SK-N-SH (cell line): ENCODE measurements around the gene FAM9C. TPM values are rescaled to one million over a fixed set of nuclear protein-coding genes. Genes with fewer than 3 reads are reported as not detected.
A peak's percentile ranks its signal among the peaks of the same experiment; 100 is the strongest.

Source experiments
- CTCF ChIA-PET: fragments of 300-600, 350-600 bp; formaldehyde crosslinking; extraction: SDS; loops from one replicate; lab custom pipeline; 2021; lab: Yijun Ruan, JAX
- POLR2A ChIA-PET: fragments of 350-600 bp; sonication (Branson Sonifier 250); formaldehyde crosslinking; extraction: SDS; loops from one replicate; lab custom pipeline; 2020; ENCODE audit warnings: antibody characterized with exemption, inconsistent platforms; lab: Yijun Ruan, JAX
- DNase-seq: peaks from one replicate; pipeline ENCODE4 v3.0.0; 2012
- H2AFZ ChIP-seq: fragments of 200-600 bp; sonication (generic); 2 replicates; pipeline ENCODE4 v1.8.1; 2016; ENCODE audit warnings: antibody characterized with exemption, mild to moderate bottlenecking, low read depth
- H3F3A ChIP-seq: fragments of 200-600 bp; sonication (generic); replicated peaks from 2 replicates; pipeline ENCODE3; 2016; ENCODE audit warnings: antibody characterized with exemption, mild to moderate bottlenecking; ENCODE audit not compliant: insufficient read depth
- H3K27ac ChIP-seq, 2 experiments: fragments of 200-500 bp in 1 of 2; fragments of 200-600 bp in 1 of 2; sonication (Bioruptor generic) in 1 of 2; sonication (generic), shearing (Covaris generic) in 1 of 2; 2 replicates each; pipeline versions ENCODE4 v1.5.1 to v1.6.1; 2014 to 2016; ENCODE audit warnings: low read depth in 2 of 2, inconsistent platforms in 1 of 2, low read length in 1 of 2, mild to moderate bottlenecking in 1 of 2, mixed read lengths in 1 of 2
- H3K27me3 ChIP-seq: fragments of 200-600 bp; sonication (generic), shearing (Covaris generic); 2 replicates; pipeline ENCODE4 v1.6.1; 2016; ENCODE audit warnings: mixed run types; ENCODE audit not compliant: insufficient read depth
- H3K36me3 ChIP-seq, 2 experiments: fragments of 200-500 bp in 1 of 2; fragments of 200-600 bp in 1 of 2; sonication (Bioruptor generic) in 1 of 2; sonication (generic) in 1 of 2; replicated peaks in 1 of 2; 2 replicates each; pipeline versions ENCODE3 to v1.5.1; 2014 to 2016; ENCODE audit warnings: low read length in 1 of 2, mild to moderate bottlenecking in 1 of 2; ENCODE audit not compliant: insufficient read depth in 2 of 2, control insufficient read depth in 1 of 2
- H3K4me1 ChIP-seq, 2 experiments: fragments of 200-500 bp in 1 of 2; fragments of 200-600 bp in 1 of 2; sonication (Bioruptor generic) in 1 of 2; sonication (generic), shearing (Covaris generic) in 1 of 2; 2 replicates each; pipeline versions ENCODE4 v1.5.1 to v1.6.1; 2014 to 2016; ENCODE audit warnings: low read depth in 1 of 2, low read length in 1 of 2, mixed run types in 1 of 2; ENCODE audit not compliant: insufficient read depth in 2 of 2, control insufficient read depth in 1 of 2
- H3K4me2 ChIP-seq: fragments of 200-600 bp; sonication (generic), shearing (Covaris generic); 2 replicates; pipeline ENCODE4 v1.6.1; 2017; ENCODE audit warnings: mixed run types
- H3K4me3 ChIP-seq, 2 experiments: fragments of 200-500 bp in 1 of 2; fragments of 200-600 bp in 1 of 2; sonication (Bioruptor generic) in 1 of 2; sonication (generic), shearing (Covaris generic) in 1 of 2; 2 replicates each; pipeline versions ENCODE4 v1.5.1 to v1.8.1; 2014 to 2016; ENCODE audit warnings: low read depth in 2 of 2, inconsistent platforms in 1 of 2, low read length in 1 of 2, mild to moderate bottlenecking in 1 of 2, mixed read lengths in 1 of 2, moderate library complexity in 1 of 2
- H3K79me2 ChIP-seq: fragments of 200-600 bp; sonication (generic); 2 replicates; pipeline ENCODE4 v1.8.1; 2017; ENCODE audit warnings: mild to moderate bottlenecking; ENCODE audit not compliant: insufficient read depth
- H3K9ac ChIP-seq: fragments of 200-600 bp; sonication (generic); 2 replicates; pipeline ENCODE4 v1.6.1; 2017; ENCODE audit warnings: mixed run types
- H3K9me2 ChIP-seq: fragments of 200-600 bp; sonication (generic); 2 replicates; pipeline ENCODE4 v1.6.1; 2017; ENCODE audit warnings: mixed run types
- H3K9me3 ChIP-seq: fragments of 200-600 bp; sonication (generic); 2 replicates; pipeline ENCODE4 v1.6.1; 2017; ENCODE audit warnings: mixed run types, mild to moderate bottlenecking, moderate library complexity
- H4K20me1 ChIP-seq: fragments of 200-600 bp; sonication (generic); 2 replicates; pipeline ENCODE4 v1.6.1; 2017; ENCODE audit warnings: mild to moderate bottlenecking, mixed run types; ENCODE audit not compliant: insufficient read depth
- CHD2 ChIP-seq: fragments of 150-350 bp; IDR thresholded peaks from 2 replicates; pipeline ENCODE4 v1.6.1; 2018; ENCODE audit warnings: low read length; ENCODE audit not compliant: partially characterized antibody
- FOXM1 ChIP-seq: IDR thresholded peaks from 2 replicates; pipeline ENCODE4 v1.4.0; 2012; ENCODE audit warnings: low read depth, mild to moderate bottlenecking
- NFIC ChIP-seq: IDR thresholded peaks from 2 replicates; pipeline ENCODE4 v1.4.0; 2012; ENCODE audit warnings: borderline replicate concordance
- NRF1 ChIP-seq: IDR thresholded peaks from 2 replicates; pipeline ENCODE4 v1.6.1; 2012; ENCODE audit warnings: low read depth, mild to moderate bottlenecking, low read length
- POLR2AphosphoS5 ChIP-seq: IDR thresholded peaks from 2 replicates; pipeline ENCODE4 v1.6.1; 2012; ENCODE audit warnings: low read depth, low read length
- RCOR1 ChIP-seq: fragments of 150-350 bp; IDR thresholded peaks from 2 replicates; pipeline ENCODE4 v1.6.1; 2017; ENCODE audit warnings: antibody characterized with exemption, low read length
- RFX5 ChIP-seq: IDR thresholded peaks from 2 replicates; pipeline ENCODE4 v1.6.1; 2012; ENCODE audit warnings: mild to moderate bottlenecking, improper control_type of control experiment, low read length
- RXRA ChIP-seq: IDR thresholded peaks from 2 replicates; pipeline ENCODE4 v1.4.0; 2012; ENCODE audit warnings: low read depth, mild to moderate bottlenecking, borderline replicate concordance
- SIN3A ChIP-seq: IDR thresholded peaks from 2 replicates; pipeline ENCODE4 v1.6.1; 2012; ENCODE audit warnings: low read depth, mild to moderate bottlenecking, low read length, moderate library complexity, borderline replicate concordance
- SMC3 ChIP-seq: IDR thresholded peaks from 2 replicates; pipeline ENCODE4 v1.6.1; 2012; ENCODE audit warnings: low read depth, low read length, improper control_type of control experiment
- TAF1 ChIP-seq: IDR thresholded peaks from 2 replicates; pipeline ENCODE4 v1.6.1; 2012; ENCODE audit warnings: low read depth, mild to moderate bottlenecking, low read length, moderate library complexity, borderline replicate concordance
- TCF12 ChIP-seq: IDR thresholded peaks from 2 replicates; pipeline ENCODE4 v1.4.0; 2012
- ZBTB33 ChIP-seq: IDR thresholded peaks from 2 replicates; pipeline ENCODE4 v1.4.0; 2012; ENCODE audit warnings: low read depth, borderline replicate concordance
- WGBS: methylation state at CpG from one replicate; pipeline ENCODE4 v1.1.6; 2017; ENCODE audit warnings: low lambda C conversion rate; 5-methylcytosine and 5-hydroxymethylcytosine counted together
- polyA plus RNA-seq, 3 experiments: library from polyadenylated mRNA; depleted of rRNA; stranded (reverse); fragments of >200 nt; gene quantifications; 2 replicates each; pipeline ENCODE4 v1.2.3, GENCODE V29; 2012
- TF ChIP-seq, protein P1 (sequence below): fragments of 150-350 bp; IDR thresholded peaks from 2 replicates; pipeline ENCODE4 v1.6.1; 2016; ENCODE audit warnings: mild to moderate bottlenecking, low read depth, low read length
- TF ChIP-seq, protein P2 (sequence below): fragments of 200-600 bp; sonication (generic); IDR thresholded peaks from 2 replicates; pipeline ENCODE4 v1.6.1; 2017; ENCODE audit warnings: antibody characterized with exemption, mild to moderate bottlenecking, moderate library complexity

FAM9C gene
- polyA plus RNA-seq, 1 of the 3 experiments (the other 2 are of a cell fraction), result 2.6 TPM

GRCh38 chrX:13091111-13091765 is 46.8 kb upstream of the FAM9C start:
- no peaks in the 10 kb centered on the region for H3K4me1 ChIP-seq
- H3K4me2 ChIP-seq, result no peak overlapping the region
- no peaks in the 10 kb centered on the region for H3K9me2 ChIP-seq
- ChIA-PET POLR2A (no interaction called here), CTCF (interaction anchor here (1.5 kb wide), 1 partner anchor 8 kb away, joined by 3 read pairs; no protein-coding TSS in a partner anchor)
- TF ChIP-seq SMC3 (no peak), RCOR1 (no peak), POLR2AphosphoS5 (no peak), NFIC (no peak), CHD2 (no peak), RXRA (no peak), FOXM1 (no peak), TAF1 (no peak), TCF12 (no peak), RFX5 (no peak), SIN3A (no peak), ZBTB33 (no peak), NRF1 (no peak)
- TF ChIP-seq, protein P1, sequence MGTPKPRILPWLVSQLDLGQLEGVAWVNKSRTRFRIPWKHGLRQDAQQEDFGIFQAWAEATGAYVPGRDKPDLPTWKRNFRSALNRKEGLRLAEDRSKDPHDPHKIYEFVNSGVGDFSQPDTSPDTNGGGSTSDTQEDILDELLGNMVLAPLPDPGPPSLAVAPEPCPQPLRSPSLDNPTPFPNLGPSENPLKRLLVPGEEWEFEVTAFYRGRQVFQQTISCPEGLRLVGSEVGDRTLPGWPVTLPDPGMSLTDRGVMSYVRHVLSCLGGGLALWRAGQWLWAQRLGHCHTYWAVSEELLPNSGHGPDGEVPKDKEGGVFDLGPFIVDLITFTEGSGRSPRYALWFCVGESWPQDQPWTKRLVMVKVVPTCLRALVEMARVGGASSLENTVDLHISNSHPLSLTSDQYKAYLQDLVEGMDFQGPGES, result no peak
- TF ChIP-seq, protein P2, sequence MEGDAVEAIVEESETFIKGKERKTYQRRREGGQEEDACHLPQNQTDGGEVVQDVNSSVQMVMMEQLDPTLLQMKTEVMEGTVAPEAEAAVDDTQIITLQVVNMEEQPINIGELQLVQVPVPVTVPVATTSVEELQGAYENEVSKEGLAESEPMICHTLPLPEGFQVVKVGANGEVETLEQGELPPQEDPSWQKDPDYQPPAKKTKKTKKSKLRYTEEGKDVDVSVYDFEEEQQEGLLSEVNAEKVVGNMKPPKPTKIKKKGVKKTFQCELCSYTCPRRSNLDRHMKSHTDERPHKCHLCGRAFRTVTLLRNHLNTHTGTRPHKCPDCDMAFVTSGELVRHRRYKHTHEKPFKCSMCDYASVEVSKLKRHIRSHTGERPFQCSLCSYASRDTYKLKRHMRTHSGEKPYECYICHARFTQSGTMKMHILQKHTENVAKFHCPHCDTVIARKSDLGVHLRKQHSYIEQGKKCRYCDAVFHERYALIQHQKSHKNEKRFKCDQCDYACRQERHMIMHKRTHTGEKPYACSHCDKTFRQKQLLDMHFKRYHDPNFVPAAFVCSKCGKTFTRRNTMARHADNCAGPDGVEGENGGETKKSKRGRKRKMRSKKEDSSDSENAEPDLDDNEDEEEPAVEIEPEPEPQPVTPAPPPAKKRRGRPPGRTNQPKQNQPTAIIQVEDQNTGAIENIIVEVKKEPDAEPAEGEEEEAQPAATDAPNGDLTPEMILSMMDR, result no peak
- no peak overlapping the region for H3K4me3 ChIP-seq
- no peaks in the 10 kb centered on the region for H3K79me2 ChIP-seq
- H3K9me3 ChIP-seq, result no peaks in the 10 kb centered on the region
- H2AFZ ChIP-seq, result peak overlapping the region; percentile 60; the same call in 1 of the 2 replicates
- DNase-seq, result no peak
- H3K27me3 ChIP-seq, result no peaks in the 10 kb centered on the region
- peaks cover 15% of the 10 kb centered on the region for H3F3A ChIP-seq
- peak overlapping the region; percentile 28 to 39; a peak in 2 of 4 replicates for H3K27ac ChIP-seq
- 48% methylated on average over 6 of the region's 6 CpGs for WGBS
- no peaks in the 10 kb centered on the region for H3K36me3 ChIP-seq
- H4K20me1 ChIP-seq, result no peaks in the 10 kb centered on the region
- no peak overlapping the region for H3K9ac ChIP-seq
